K562 (cell line): Measurements from ENCODE around the gene TLNRD1. TPM values are rescaled to one million over a fixed set of nuclear protein-coding genes. Genes with fewer than 3 reads are reported as not detected.

Experiments used
- ATAC-seq: fragments of 200-7000 bp; cut with Tn5 transposase; 3 replicates; pipeline ENCODE4 v1.9.1; 2020; ENCODE audit warnings: moderate library complexity
- BruUV-seq: library from RNA; stranded (reverse); fragments of 400-500 nt; replicated peaks from 2 replicates; lab custom pipeline; 2021; lab: Mats Ljungman, UMichigan
- CTCF ChIA-PET: fragments of 300-600 bp; formaldehyde crosslinking; extraction: SDS; loops from one replicate; lab custom pipeline; 2021; ENCODE audit warnings: low intra/inter-chr PET ratio; lab: Yijun Ruan, JAX
- POLR2A ChIA-PET: fragments of 300-600, 350-650 bp; sonication (Branson Sonifier 250); formaldehyde crosslinking; extraction: SDS; loops from one replicate; lab custom pipeline; 2021; ENCODE audit warnings: antibody characterized with exemption, inconsistent platforms; lab: Yijun Ruan, JAX
- DNase-seq, 4 experiments: peaks; one replicate each; pipeline versions ENCODE4 v3.0.0 to v3.0.0-alpha.2; 2011 to 2018; ENCODE audit warnings: low spot score in 3 of 4, mixed read lengths in 3 of 4; ENCODE audit errors: extremely low read depth in 1 of 4
- FAIRE-seq: peaks from 2 replicates; lab custom pipeline; 2011; peaks lifted over from hg19 to GRCh38; lab: Jason Lieb, UNC
- H2AFZ ChIP-seq: 2 replicates; pipeline ENCODE4 v1.6.0; 2011; ENCODE audit warnings: low read depth, low read length, control low read depth, inconsistent platforms
- H3K27ac ChIP-seq: fragments of 200-600 bp; 3 replicates; pipeline ENCODE4 v1.8.0; 2011; ENCODE audit warnings: low read depth, mild to moderate bottlenecking, control low read depth, inconsistent platforms, low read length, moderate library complexity, mixed read lengths; ENCODE audit errors: extremely low read depth
- H3K27me3 ChIP-seq, 2 experiments: fragments of 300-600 bp in 1 of 2; 2 replicates in 1 of 2; 3 replicates in 1 of 2; pipeline versions ENCODE4 v1.6.0 to v1.8.0; 2011; ENCODE audit warnings: inconsistent platforms in 2 of 2, low read length in 2 of 2, mild to moderate bottlenecking in 1 of 2, mixed read lengths in 1 of 2, moderate library complexity in 1 of 2; ENCODE audit not compliant: control insufficient read depth in 2 of 2, insufficient read depth in 2 of 2
- H3K36me3 ChIP-seq: fragments of 300-600 bp; 3 replicates; pipeline ENCODE4 v1.8.0; 2011; ENCODE audit warnings: mild to moderate bottlenecking, low read length, inconsistent platforms; ENCODE audit not compliant: control insufficient read depth, insufficient read depth
- H3K4me1 ChIP-seq, 2 experiments: fragments of 200-600 bp in 1 of 2; replicated peaks in 1 of 2; 2 replicates in 1 of 2; 3 replicates in 1 of 2; pipeline versions ENCODE4 v1.5.1 to v1.8.0; 2011; ENCODE audit warnings: inconsistent platforms in 2 of 2, low read length in 2 of 2, mild to moderate bottlenecking in 1 of 2, mixed read lengths in 1 of 2, moderate library complexity in 1 of 2; ENCODE audit not compliant: control insufficient read depth in 2 of 2, insufficient read depth in 2 of 2
- H3K4me2 ChIP-seq: 2 replicates; pipeline ENCODE4 v1.6.1; 2011; ENCODE audit warnings: low read length, control low read depth, inconsistent platforms, mixed read lengths; ENCODE audit not compliant: insufficient read depth
- H3K4me3 ChIP-seq: fragments of 200-600 bp; sonication (generic), shearing (Covaris generic); 2 replicates; pipeline ENCODE4 v1.5.1; 2016; ENCODE audit warnings: control low read depth, inconsistent platforms
- H3K79me2 ChIP-seq: fragments of 200-600 bp; 3 replicates; pipeline ENCODE4 v1.8.0; 2011; ENCODE audit warnings: low read length, inconsistent platforms; ENCODE audit not compliant: control insufficient read depth, insufficient read depth
- H3K9ac ChIP-seq, 2 experiments: 2 replicates each; pipeline versions ENCODE4 v1.6.0 to v1.6.1; 2011; ENCODE audit warnings: low read depth in 2 of 2, low read length in 2 of 2, control low read depth in 1 of 2, inconsistent platforms in 1 of 2, mild to moderate bottlenecking in 1 of 2, mixed read lengths in 1 of 2; ENCODE audit not compliant: insufficient read depth in 1 of 2
- H3K9me1 ChIP-seq: one replicate; pipeline ENCODE4 v1.6.0; 2011; ENCODE audit warnings: inconsistent platforms, mild to moderate bottlenecking, low read length, moderate library complexity; ENCODE audit not compliant: control insufficient read depth, insufficient read depth
- H3K9me3 ChIP-seq: replicated peaks from 2 replicates; pipeline ENCODE4 v1.5.1; 2011; ENCODE audit warnings: low read depth, low read length, inconsistent platforms; ENCODE audit not compliant: control insufficient read depth, insufficient read depth
- H4K20me1 ChIP-seq: replicated peaks from 2 replicates; pipeline ENCODE4 v1.6.1; 2011; ENCODE audit warnings: low read length, inconsistent platforms, mixed read lengths; ENCODE audit not compliant: control insufficient read depth, insufficient read depth
- CBX1 ChIP-seq: sonication (generic); IDR thresholded peaks from 2 replicates; pipeline ENCODE4 v1.6.1; 2016; ENCODE audit warnings: antibody characterized with exemption, low read depth, mild to moderate bottlenecking
- FOXP4 ChIP-seq: sonication (generic); formaldehyde crosslinking; IDR thresholded peaks from 2 replicates; pipeline ENCODE4 v1.8.0; 2022; ENCODE audit warnings: mild to moderate bottlenecking, missing genetic modification reagents, borderline replicate concordance
- GATA2 ChIP-seq: sonication (generic); formaldehyde crosslinking; IDR thresholded peaks from 2 replicates; pipeline ENCODE4 v1.4.0; 2020; ENCODE audit warnings: mild to moderate bottlenecking, missing genetic modification reagents
- HDAC8 ChIP-seq: fragments of 450-650 bp; IDR thresholded peaks from 2 replicates; pipeline ENCODE4 v1.6.1; 2016; ENCODE audit warnings: mild to moderate bottlenecking, missing genetic modification characterization, moderate library complexity, missing compliant biosample characterization
- HNRNPUL1 ChIP-seq: fragments of 200-400 bp; formaldehyde crosslinking; IDR thresholded peaks from 2 replicates; pipeline ENCODE4 v1.6.1; 2017; ENCODE audit warnings: low read length
- ID3 ChIP-seq, 2 experiments: fragments of 250-450 bp in 1 of 2; fragments of 450-650 bp in 1 of 2; sonication (Bioruptor Pico) in 1 of 2; IDR thresholded peaks; 2 replicates each; pipeline versions ENCODE4 v1.6.1 to v1.8.0; 2016 to 2021; ENCODE audit warnings: mild to moderate bottlenecking in 2 of 2, moderate library complexity in 2 of 2, missing compliant biosample characterization in 1 of 2, missing genetic modification characterization in 1 of 2
- JUNB ChIP-seq: fragments of 450-650 bp; formaldehyde crosslinking; conservative IDR thresholded peaks from 2 replicates; pipeline ENCODE4 v1.4.0; 2020; ENCODE audit warnings: mild to moderate bottlenecking
- KDM2B ChIP-seq: fragments of 250-450 bp; sonication (Bioruptor Pico); IDR thresholded peaks from 2 replicates; pipeline ENCODE4 v1.8.0; 2021; ENCODE audit warnings: mild to moderate bottlenecking, moderate library complexity
- MCM7 ChIP-seq, 2 experiments: fragments of 450-650 bp; IDR thresholded peaks; 2 replicates each; pipeline ENCODE4 v1.6.1; 2016 to 2018
- MECOM ChIP-seq: fragments of 250-450 bp; sonication (Bioruptor Pico); IDR thresholded peaks from 2 replicates; pipeline ENCODE4 v1.8.0; 2022; ENCODE audit warnings: inconsistent platforms
- MTF1 ChIP-seq: fragments of 250-450 bp; sonication (Bioruptor Pico); IDR thresholded peaks from 2 replicates; pipeline ENCODE4 v1.9.0; 2021; ENCODE audit warnings: moderate library complexity, mild to moderate bottlenecking, inconsistent platforms, borderline replicate concordance
- RBM39 ChIP-seq: fragments of 200-400 bp; formaldehyde crosslinking; optimal IDR thresholded peaks from 2 replicates; pipeline ENCODE3; 2018; ENCODE audit warnings: low read depth, low read length
- ZBTB1 ChIP-seq: sonication (generic); formaldehyde crosslinking; IDR thresholded peaks from 2 replicates; pipeline ENCODE4 v1.8.1; 2023; ENCODE audit warnings: missing genetic modification reagents, low read depth, mild to moderate bottlenecking, borderline replicate concordance
- ZHX1 ChIP-seq: fragments of 150-350 bp; conservative IDR thresholded peaks from 2 replicates; pipeline ENCODE4 v1.6.1; 2014; ENCODE audit warnings: low read length
- ZKSCAN3 ChIP-seq: fragments of 250-450 bp; sonication (Bioruptor Pico); IDR thresholded peaks from 2 replicates; pipeline ENCODE4 v1.4.0; 2020
- ZNF263 ChIP-seq: sonication (generic); formaldehyde crosslinking; IDR thresholded peaks from 2 replicates; pipeline ENCODE4 v1.8.0; 2022; ENCODE audit warnings: mild to moderate bottlenecking, missing genetic modification reagents, borderline replicate concordance
- ZNF316 ChIP-seq: fragments of 450-650 bp; IDR thresholded peaks from 2 replicates; pipeline ENCODE4 v1.6.1; 2016
- ZNF764 ChIP-seq: fragments of 250-450 bp; sonication (Bioruptor Pico); IDR thresholded peaks from 2 replicates; pipeline ENCODE4 v1.4.0; 2020; ENCODE audit warnings: low read depth, mild to moderate bottlenecking, moderate library complexity
- WGBS: fragments of 100-300 bp; shearing (Covaris generic); methylation state at CpG from one replicate; pipeline ENCODE4 v1.1.6; 2016; ENCODE audit warnings: low coverage, mixed read lengths; ENCODE audit not compliant: insufficient coverage; ENCODE audit errors: missing lambda C conversion rate; 5-methylcytosine and 5-hydroxymethylcytosine counted together
- in situ Hi-C: fragments of 300-500 bp; cut with MboI; formaldehyde crosslinking; loops from 4 replicates; pipeline ENCODE4 v1.15.0; 2018; ENCODE audit warnings: inconsistent platforms, mixed read lengths
- intact Hi-C: fragments of 100-400 bp; cut with micrococcal nuclease; formaldehyde crosslinking; loops from 2 replicates; pipeline ENCODE4 v1.14.2; 2022
- polyA plus RNA-seq, 8 experiments: library from polyadenylated mRNA; depleted of rRNA in 4 of 8; stranded (reverse) in 5 of 8; unstranded in 3 of 8; fragments of >200 nt; fragmentation: Nextera tagmentation in 2 of 8; fragmentation: Illumina TruSeq in 1 of 8; extraction: Ambion mirVana in 2 of 8; extraction: Trizol in 1 of 8; gene quantifications; 2 replicates each; pipeline versions ENCODE4 v1.2.1 to v1.2.3, GENCODE V29; 2011 to 2014; ENCODE audit warnings: inconsistent platforms in 1 of 8, missing spikeins in 1 of 8
- total RNA-seq, 7 experiments: library from RNA; depleted of rRNA in 6 of 7; stranded (reverse); fragments of >200 nt in 6 of 7; fragmentation: Illumina TruSeq in 2 of 7; extraction: Trizol in 2 of 7; gene quantifications; 2 replicates each; pipeline versions ENCODE4 v1.2.1 to v1.2.3, GENCODE V29; 2011 to 2021; ENCODE audit warnings: low replicate concordance in 1 of 7

TLNRD1 gene
- total and polyA plus RNA-seq, 9 of the 15 experiments (the other 6 are each of a cell fraction or from before 2014, with no cell fraction given): 1.1 to 33.1 (median 5.7) TPM

GRCh38 chr15:81024265-81024872 lies 23.6 kb downstream of the TLNRD1 start:
- intact Hi-C loops: no loop called here
- peak; percentile 68 for ATAC-seq
- peak overlapping the region; percentile 73 for H2AFZ ChIP-seq
- TF ChIP-seq KDM2B (no peak), GATA2 (CRISPR knock-in tag) (no peak), FOXP4 (CRISPR knock-in tag) (no peak), CBX1 (no peak), HDAC8 (tag) (0 out of 2 replicates have a peak, but pooled peaks have one; percentile 48), MECOM (CRISPR knock-in tag) (0 out of 2 replicates have a peak, but pooled peaks have one; percentile 4), ZBTB1 (CRISPR knock-in tag) (no peak), ZNF316 (no peak), ZHX1 (no peak), JUNB (CRISPR knock-in tag) (no peak), MTF1 (no peak), ZKSCAN3 (CRISPR knock-in tag) (no peak), HNRNPUL1 (no peak), MCM7 (IDR thresholded peaks at IDR 0.05) (no peak), ZNF764 (no peak), ZNF263 (CRISPR knock-in tag) (peak; percentile 73), RBM39 (no peak), ID3 (CRISPR knock-in tag; IDR thresholded peaks at IDR 0.05) (no peak), ID3 (tag; IDR thresholded peaks at IDR 0.05) (no peak)

More at GRCh38 chr15:81024265-81024872, 23.6 kb downstream of the TLNRD1 start:
- in situ Hi-C loops: no loop called here
- BruUV-seq: no TSS peak
- DNase-seq (no peak), FAIRE-seq (no peak)
- Histone ChIP-seq H3K27ac (peak overlapping the region; percentile 47; the same call in 1 of the 3 replicates), H3K9me3 (0 out of 2 replicates have a peak, but pooled peaks cover 1% of the 10 kb centered on the region), H3K4me3 (no peak overlapping the region), H3K79me2 (no peaks in the 10 kb centered on the region), H3K9ac (no peak overlapping the region), H3K36me3 (no peaks in the 10 kb centered on the region), H4K20me1 (no peaks in the 10 kb centered on the region), H3K4me1 (peaks cover 0 to 18% of the 10 kb centered on the region in 2 experiments; a peak in 4 of 5 replicates), H3K4me2 (no peak overlapping the region), H3K27me3 (no peaks in the 10 kb centered on the region), H3K9me1 (no peaks in the 10 kb centered on the region)
- POLR2A ChIA-PET: interaction anchor here (0.9 to 1.5 kb wide), 6 partner anchors 8 to 140 kb away, joined by 3 to 8 read pairs (median 4); no protein-coding TSS in a partner anchor
- 71% methylated on average over 10 of the region's 10 CpGs for WGBS
- CTCF ChIA-PET: no interaction called here
